GM18519 (cell line): ENCODE measurements around the gene MYO1G.
"Not testable (repeated sequence)": the region's sequence is repeated elsewhere in the genome, so short reads cannot be mapped to it uniquely, and the experiment has no call there.

Experiments used
- ATAC-seq: cut with Tn5 transposase; IDR thresholded peaks from one replicate; pipeline ENCODE4 v1.9.1; 2021; ENCODE audit warnings: mild to moderate bottlenecking, moderate library complexity; ENCODE audit not compliant: unreplicated experiment, low FRiP score

MYO1G gene

GRCh38 chr7:44978511-44979366, at the start of gene MYO1G:
MYO1G (minus strand) TSS chr7:44979015; CDS start chr7:44978961, 54 bp downstream.
- peak; percentile 42 for ATAC-seq

- ATAC-seq = no peak
Measured at GRCh38 chr7:45028138-45028919, 49.5 kb upstream of the MYO1G start.

- no peak for ATAC-seq
Measured at GRCh38 chr7:45027774-45028114, 48.9 kb upstream of the MYO1G start.

DNA sequence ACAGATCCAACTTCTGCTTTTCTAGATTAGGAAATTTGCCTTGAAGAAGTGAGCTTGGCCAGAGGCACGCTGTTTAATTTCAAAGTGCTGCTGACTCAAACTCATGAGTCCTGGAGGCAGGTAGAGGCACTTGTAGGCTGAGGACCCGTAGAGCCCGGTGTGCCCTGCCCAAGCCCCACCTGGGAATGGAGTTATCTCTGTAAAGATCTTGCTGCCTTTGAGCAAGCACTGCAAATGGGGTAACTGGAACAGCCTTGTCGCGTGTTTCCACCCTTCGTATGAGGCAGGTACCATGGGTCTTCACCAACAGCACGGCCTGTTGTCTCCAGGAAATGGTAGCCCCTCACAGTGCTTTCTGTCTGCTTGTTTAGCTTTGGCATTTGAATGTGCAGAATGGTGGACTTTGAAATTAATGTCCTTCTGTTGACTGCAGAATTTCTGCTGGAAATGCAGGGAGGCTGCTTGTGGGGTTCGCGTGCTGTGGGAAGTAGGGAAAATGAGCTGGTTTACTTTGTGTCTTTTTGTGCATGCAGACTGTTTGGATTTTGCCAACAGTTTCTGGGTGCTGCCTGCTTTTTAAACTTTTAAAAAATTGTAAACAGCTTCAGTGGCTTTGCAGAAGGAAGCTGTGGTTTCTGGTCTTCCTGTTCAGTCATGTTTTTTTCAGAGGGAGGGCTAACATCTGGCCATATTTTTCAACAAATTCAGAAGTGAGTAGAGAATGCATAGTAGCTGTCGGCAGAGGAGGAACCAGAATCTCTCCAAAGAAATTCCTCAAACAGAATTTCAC, 48.4 kb upstream of the MYO1G start:
- ATAC-seq = no peak

DNA sequence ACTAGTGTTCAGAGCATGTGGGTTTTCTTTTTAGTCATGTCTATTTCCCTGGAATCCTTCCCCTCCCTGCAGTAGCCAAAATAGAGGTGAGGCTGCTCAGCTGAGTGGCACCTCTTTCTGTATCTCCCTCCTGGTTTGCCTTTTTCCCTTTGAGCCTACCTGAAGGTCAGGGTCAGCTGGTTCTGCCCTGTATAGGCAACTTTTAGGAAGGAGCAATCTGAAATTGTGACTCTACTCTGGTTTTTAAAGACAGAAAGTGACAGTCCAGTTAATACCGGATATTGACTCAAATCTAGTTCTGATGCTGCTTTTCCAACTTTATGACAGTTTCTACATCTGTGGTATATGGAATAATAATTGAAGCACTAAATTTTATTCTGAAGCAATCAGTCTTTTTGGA, 47.2 kb upstream of the MYO1G start:
- ATAC-seq = no peak

DNA sequence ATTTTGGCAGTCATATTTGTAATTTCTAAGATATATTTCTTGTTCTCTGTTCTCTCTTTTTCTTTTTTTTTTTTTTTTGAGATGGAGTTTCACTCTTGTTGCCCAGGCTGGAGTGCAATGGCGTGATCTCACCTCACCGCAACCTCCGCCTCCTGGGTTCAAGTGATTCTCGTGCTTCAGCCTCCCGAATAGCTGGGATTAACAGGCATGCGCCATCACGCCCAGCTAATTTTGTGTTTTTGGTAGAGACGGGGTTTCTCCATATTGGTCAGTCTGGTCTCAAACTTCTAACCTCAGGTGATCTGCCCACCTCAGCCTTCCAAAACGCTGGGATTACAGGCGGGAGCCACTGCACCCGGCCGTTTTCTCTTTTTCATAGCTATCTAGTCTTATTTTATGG, 46.7 kb upstream of the MYO1G start:
- not testable (repeated sequence) for ATAC-seq

- no peak for ATAC-seq
Measured at GRCh38 chr7:45024126-45024744, 45.4 kb upstream of the MYO1G start.

DNA sequence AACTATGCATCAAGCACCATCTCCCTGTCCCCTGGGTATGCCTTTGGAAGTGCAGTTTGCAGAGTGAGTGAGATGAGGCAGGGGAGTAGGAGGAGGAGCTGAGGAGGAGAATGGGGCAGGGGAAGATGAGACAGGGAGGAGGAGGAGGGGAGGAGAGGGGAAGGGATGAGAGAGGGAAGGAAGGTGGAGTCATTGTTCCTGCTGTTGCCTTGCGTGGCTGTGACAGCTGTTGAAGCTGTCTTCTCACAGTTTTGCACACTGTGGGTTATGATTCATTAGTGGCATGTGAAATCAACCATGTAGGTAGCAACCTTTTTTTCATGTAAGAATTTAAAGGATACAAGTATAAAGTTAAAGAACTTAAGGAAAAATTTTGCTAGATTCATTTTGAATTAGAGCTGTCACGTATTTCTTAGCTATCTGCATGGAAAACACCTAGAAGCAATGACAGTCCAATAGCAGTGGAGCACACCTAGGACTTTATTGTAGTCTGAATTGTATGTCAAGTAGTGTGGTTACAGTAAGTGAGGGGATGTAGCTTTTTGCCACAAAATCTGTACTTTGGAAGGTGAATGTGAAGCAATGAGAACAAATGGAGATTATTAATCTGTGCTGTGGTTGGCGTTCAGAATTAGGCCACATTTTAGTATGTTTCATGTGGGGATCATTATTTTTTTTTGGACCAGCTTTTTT, 42.9 kb upstream of the MYO1G start:
- ATAC-seq = no peak

GRCh38 chr7:45020915-45021314, 42.1 kb upstream of the MYO1G start:
- no peak for ATAC-seq

DNA sequence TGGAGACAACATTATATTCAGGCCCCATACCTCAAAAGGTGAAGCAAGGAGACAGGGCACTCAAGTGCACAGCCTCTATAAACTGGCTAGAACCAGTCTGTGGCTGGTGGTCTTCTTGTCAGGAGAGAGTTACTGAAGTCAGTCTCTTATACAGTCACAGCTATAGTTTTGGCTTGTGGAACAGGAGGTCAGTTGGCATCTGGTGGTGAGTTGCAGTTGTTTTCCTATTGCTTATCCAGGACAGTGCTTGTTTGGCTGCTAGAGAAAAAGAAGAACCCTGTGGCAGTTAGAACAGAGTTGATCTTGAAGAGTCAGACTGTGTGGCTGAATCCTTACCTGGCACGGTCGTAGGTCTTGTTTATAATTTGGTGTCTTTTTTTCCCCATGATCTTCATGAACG, 38.4 kb upstream of the MYO1G start:
- ATAC-seq = no peak

DNA sequence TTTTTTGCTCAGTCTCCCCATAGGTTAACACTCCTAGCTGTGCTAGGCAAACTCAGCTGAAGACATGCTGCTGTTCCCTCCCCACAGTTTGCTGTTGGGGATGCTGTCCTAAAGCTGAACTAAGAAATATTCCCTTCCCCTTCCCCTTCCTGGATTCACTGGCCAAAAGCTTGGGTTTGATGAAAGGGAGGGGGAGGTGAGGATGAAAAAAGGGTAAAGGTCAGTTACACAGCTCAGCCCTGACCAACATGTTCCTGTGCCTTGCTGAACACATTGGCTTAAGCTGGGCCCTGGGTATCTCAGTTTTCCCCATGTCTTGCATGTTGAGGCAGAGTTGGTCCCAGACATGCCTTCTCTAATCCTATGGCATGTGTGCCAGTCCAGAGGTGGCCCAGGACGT, 36.5 kb upstream of the MYO1G start:
- ATAC-seq = no peak

- no peak for ATAC-seq
Measured at GRCh38 chr7:45013465-45013967, 34.7 kb upstream of the MYO1G start.

DNA sequence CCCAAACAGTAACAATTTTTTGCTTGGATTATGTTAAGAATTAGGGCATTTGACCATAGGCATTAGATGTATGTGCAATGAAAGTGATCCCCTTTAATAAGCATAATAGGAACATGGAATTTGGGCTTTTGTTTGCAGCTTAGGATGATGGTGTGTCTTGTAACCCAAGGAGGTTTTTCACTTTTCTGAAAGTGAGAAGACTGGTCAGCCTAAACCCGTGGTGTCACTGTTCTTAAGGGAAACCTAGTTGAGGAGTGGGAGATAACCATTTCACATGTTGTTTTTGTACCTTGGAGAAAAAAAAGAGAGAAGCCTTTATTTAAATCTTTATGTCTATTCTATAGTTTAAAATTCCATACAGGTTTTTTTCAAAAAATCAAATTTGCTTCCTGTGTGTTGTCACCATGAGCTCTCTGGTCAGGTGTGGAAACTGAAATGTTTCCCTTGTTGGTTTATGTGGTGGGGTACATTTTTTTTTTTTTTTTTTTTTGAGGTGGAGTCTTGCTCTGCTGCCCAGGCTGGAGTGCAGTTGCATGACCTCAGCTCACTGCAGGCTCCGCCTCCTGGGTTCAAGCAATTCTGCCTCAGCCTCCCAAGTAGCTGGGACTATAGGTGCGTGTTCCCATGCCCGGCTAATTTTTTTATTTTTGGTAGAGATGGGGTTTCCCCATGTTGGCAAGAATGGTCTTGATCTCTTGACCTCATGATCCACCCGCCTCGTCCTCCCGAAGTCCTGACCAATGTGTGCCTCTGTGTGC, 28.9 kb upstream of the MYO1G start:
- no peak for ATAC-seq

DNA sequence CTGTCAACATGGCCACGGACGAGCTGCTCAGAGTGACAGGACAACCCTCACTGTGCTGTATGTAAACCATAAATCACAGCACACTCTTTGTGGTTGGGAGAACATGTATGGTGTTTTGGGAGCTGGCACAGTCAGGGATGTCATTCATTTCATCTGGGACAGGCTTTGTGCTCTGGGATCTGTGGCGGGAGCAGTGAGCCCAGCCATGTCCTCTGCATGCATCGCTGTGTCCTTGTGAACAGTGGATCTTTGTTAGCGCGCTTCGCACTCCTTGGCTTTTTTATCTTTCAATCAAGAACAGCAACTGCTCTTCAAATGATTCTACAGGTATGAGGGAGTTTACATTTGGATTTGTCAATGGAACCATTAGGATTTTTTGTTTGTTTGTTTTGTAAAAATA, 28.3 kb upstream of the MYO1G start:
- no peak for ATAC-seq

DNA sequence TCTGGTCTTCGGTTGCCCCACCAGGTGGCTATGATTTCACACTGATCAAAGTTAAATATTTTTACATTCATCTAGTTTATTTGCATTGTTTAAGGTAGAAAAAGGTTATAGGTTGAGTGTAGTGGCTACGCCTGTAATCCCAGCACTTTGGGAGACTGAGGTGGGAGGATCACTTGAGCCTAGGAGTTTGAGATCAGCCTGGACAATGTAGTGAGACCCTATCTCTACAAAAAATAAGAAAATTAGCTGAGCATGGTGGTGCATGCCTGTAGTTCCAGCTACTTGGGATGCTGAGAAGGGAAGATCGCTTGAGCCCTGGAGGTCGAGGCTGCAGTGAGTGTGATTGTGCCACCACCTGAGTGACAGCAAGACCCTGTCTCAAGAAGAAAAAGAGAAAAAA, 25.0 kb upstream of the MYO1G start:
- ATAC-seq = no peak

DNA sequence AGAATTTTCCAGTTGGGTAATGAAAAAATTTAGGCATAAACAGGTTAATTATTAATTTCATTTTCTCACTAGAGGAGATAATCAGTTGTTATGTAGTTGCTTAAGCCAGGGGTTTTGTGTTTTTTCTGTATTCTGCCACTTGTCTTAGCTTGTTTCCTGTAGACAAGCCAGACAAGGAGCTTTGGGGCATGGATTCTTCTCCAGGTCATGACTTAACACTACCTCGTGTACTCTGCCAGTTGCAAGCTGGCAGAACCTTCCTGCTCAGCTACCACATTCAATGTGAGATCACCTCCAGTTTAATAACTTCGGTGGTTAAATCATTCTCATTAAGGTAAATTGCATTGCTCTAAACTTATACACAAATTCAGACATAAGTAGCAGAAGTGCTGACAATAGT, 23.0 kb upstream of the MYO1G start:
- ATAC-seq = no peak

DNA sequence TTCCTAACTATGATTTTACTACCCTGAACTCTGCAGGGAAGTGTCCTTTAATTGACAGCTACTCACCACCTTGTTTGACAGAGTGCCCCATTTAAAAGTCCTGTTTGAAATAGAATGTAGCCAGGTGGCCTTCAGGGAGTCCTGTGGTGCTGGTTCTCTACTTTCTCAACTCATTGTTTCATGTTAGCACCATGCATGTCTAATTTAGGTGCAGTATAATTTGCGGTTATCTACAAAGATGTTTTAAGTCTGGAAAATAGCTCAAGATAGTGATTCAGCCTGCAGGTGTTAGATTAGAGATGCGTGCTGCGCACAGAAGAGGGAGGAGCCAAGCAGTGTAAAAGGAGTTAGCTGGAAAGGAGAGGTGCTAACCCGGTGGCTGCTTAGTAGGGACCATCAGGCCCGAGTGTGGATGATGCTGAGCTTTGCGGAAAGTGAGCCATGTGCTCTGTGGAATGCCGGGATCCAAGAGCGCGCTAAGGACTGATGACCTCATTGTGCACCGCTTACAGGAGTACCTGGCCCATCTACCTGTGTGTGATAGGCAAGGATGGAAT, 22.4 kb upstream of the MYO1G start:
- peak; percentile 26 for ATAC-seq

DNA sequence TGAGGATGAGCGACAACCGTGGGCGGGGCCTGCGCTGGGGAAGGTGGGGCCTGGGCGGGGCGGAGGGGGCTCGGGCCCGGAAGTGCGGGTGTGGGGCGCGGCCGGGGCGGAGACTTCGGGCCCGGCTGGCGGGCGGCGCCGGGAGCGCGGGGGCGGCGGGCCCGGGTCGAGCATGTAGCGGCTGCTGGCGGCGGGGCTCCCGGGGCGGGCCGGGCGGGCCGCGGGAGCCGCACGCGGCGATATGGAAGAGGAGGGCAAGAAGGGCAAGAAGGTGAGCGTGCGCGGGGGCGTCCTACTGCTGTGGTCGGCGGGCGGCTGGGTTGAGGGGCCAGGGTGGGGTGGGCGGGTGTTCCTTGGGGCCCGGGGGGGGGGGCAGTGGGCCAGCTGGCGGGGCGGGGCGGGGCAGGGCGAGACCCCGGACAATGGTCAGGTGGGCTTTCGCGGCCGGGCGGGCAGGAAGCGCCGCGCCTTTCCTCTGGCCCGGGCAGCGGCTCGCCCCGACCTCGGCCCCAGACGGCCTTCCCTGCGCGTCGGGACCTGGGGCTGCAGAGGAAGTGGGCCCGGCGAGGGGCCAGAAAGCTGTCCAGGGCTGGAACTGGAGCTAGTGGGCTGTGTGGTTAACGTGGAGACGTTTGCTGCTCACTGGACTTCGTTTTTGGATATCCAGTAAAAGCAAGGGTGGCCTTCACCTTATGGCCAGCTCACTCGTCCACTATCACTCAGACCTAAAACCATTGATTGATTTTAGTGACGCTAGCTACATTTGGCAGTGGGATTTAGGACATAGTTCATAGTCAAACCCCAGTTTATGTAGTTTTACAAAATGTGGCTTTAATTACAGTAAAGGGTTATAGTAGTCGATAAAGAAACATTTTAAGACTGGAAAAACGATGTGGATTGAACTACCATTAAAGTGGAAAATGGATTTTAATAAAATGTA, 21.5 kb upstream of the MYO1G start, which contains the start of gene CCM2:
Gene CCM2, plus strand, starts transcription at position 109 of the 940 bp plus-strand sequence. Its CDS starts 133 bp downstream, at position 242.
- no peak for ATAC-seq
